HepG2 (cell line): ENCODE results near the gene MMP24OS. TPM values are rescaled to one million over a fixed set of nuclear protein-coding genes. Genes with fewer than 3 reads are reported as not detected.

Experiments
- DMAP1 ChIP-seq: IDR thresholded peaks from 2 replicates; pipeline ENCODE4 v1.6.1; 2016
- FOXO4 ChIP-seq: sonication (generic); formaldehyde crosslinking; conservative IDR thresholded peaks from 2 replicates; pipeline ENCODE4 v1.8.1; 2023; ENCODE audit warnings: missing genetic modification reagents
- GATAD1 ChIP-seq: IDR thresholded peaks from 2 replicates; pipeline ENCODE4 v1.6.1; 2016; ENCODE audit warnings: missing genetic modification reagents, missing compliant biosample characterization
- HMG20A ChIP-seq: IDR thresholded peaks from 2 replicates; pipeline ENCODE4 v1.6.1; 2016; ENCODE audit warnings: borderline replicate concordance
- NFRKB ChIP-seq: fragments of 450-650 bp; IDR thresholded peaks from 2 replicates; pipeline ENCODE4 v1.6.1; 2017
- RAD51 ChIP-seq: fragments of 450-650 bp; IDR thresholded peaks from 2 replicates; pipeline ENCODE4 v1.6.1; 2016; ENCODE audit warnings: borderline replicate concordance
- SAP130 ChIP-seq: IDR thresholded peaks from 2 replicates; pipeline ENCODE4 v1.6.1; 2016; ENCODE audit warnings: low read depth
- SOX5 ChIP-seq: IDR thresholded peaks from 2 replicates; pipeline ENCODE4 v1.6.1; 2016; ENCODE audit warnings: borderline replicate concordance
- STAG1 ChIP-seq: sonication (generic); formaldehyde crosslinking; IDR thresholded peaks from 2 replicates; pipeline ENCODE4 v1.4.0; 2020; ENCODE audit warnings: missing genetic modification reagents
- XBP1 ChIP-seq: sonication (generic); formaldehyde crosslinking; IDR thresholded peaks from 2 replicates; pipeline ENCODE4 v1.5.0; 2020; ENCODE audit warnings: missing genetic modification reagents
- ZBTB38 ChIP-seq: sonication (generic); formaldehyde crosslinking; IDR thresholded peaks from 2 replicates; pipeline ENCODE4 v1.5.1; 2020; ENCODE audit warnings: mild to moderate bottlenecking, missing genetic modification reagents
- ZNF230 ChIP-seq: sonication (generic); formaldehyde crosslinking; IDR thresholded peaks from 2 replicates; pipeline ENCODE4 v1.4.0; 2020; ENCODE audit warnings: mild to moderate bottlenecking, missing genetic modification reagents
- ZNF362 ChIP-seq: sonication (generic); formaldehyde crosslinking; IDR thresholded peaks from 2 replicates; pipeline ENCODE4 v1.4.0; 2020; ENCODE audit warnings: missing genetic modification reagents, mild to moderate bottlenecking, borderline replicate concordance
- ZNF503 ChIP-seq: sonication (generic); formaldehyde crosslinking; IDR thresholded peaks from 2 replicates; pipeline ENCODE4 v1.4.0; 2020; ENCODE audit warnings: missing genetic modification reagents
- ZNF546 ChIP-seq: sonication (generic); formaldehyde crosslinking; conservative IDR thresholded peaks from 2 replicates; pipeline ENCODE4 v1.8.1; 2023; ENCODE audit warnings: mild to moderate bottlenecking, missing genetic modification reagents
- ZNF589 ChIP-seq: sonication (generic); formaldehyde crosslinking; conservative IDR thresholded peaks from 2 replicates; pipeline ENCODE4 v1.8.0; 2022; ENCODE audit warnings: mild to moderate bottlenecking, moderate library complexity, missing genetic modification reagents
- ZNF674 ChIP-seq: sonication (generic); formaldehyde crosslinking; IDR thresholded peaks from 2 replicates; pipeline ENCODE4 v1.5.0; 2020; ENCODE audit warnings: low read depth, mild to moderate bottlenecking, missing genetic modification reagents
- ZNF841 ChIP-seq: sonication (generic); formaldehyde crosslinking; IDR thresholded peaks from 2 replicates; pipeline ENCODE4 v1.8.1; 2023; ENCODE audit warnings: missing genetic modification reagents, borderline replicate concordance
- polyA plus RNA-seq, 8 experiments: library from polyadenylated mRNA; depleted of rRNA in 3 of 8; stranded (reverse) in 7 of 8; unstranded in 1 of 8; fragments of >200 nt; fragmentation: Illumina TruSeq in 4 of 8; extraction: Trizol in 4 of 8; gene quantifications; 2 replicates each; pipeline versions ENCODE4 v1.2.1 to v1.2.3, GENCODE V29; 2011 to 2016; ENCODE audit warnings: low read depth in 4 of 8, missing spikeins in 1 of 8, mixed read lengths in 1 of 8; ENCODE audit not compliant: insufficient read depth in 1 of 8
- total RNA-seq, 5 experiments: library from RNA; depleted of rRNA; stranded (reverse); fragments of >200 nt; fragmentation: Illumina TruSeq; extraction: Trizol; gene quantifications; 2 replicates each; pipeline ENCODE4 v1.2.3, GENCODE V29; 2016; ENCODE audit warnings: low read depth in 1 of 5
- TF ChIP-seq, protein P1 (sequence below): IDR thresholded peaks from 2 replicates; pipeline ENCODE4 v1.6.1; 2016; ENCODE audit warnings: low read depth, missing genetic modification reagents, missing compliant biosample characterization
- TF ChIP-seq, protein P2 (sequence below): sonication (generic); formaldehyde crosslinking; IDR thresholded peaks from 2 replicates; pipeline ENCODE4 v1.8.1; 2023; ENCODE audit warnings: missing genetic modification reagents, mild to moderate bottlenecking, borderline replicate concordance

Gene MMP24OS
- total and polyA plus RNA-seq, 2 of the 13 experiments (the other 11 are each of a cell fraction or from before 2014, with no cell fraction given): 6.0 to 8.5 TPM

GRCh38 chr20:35226884-35227681 lies 50.8 kb downstream of the MMP24OS start (continued):
- TF ChIP-seq, protein P1, sequence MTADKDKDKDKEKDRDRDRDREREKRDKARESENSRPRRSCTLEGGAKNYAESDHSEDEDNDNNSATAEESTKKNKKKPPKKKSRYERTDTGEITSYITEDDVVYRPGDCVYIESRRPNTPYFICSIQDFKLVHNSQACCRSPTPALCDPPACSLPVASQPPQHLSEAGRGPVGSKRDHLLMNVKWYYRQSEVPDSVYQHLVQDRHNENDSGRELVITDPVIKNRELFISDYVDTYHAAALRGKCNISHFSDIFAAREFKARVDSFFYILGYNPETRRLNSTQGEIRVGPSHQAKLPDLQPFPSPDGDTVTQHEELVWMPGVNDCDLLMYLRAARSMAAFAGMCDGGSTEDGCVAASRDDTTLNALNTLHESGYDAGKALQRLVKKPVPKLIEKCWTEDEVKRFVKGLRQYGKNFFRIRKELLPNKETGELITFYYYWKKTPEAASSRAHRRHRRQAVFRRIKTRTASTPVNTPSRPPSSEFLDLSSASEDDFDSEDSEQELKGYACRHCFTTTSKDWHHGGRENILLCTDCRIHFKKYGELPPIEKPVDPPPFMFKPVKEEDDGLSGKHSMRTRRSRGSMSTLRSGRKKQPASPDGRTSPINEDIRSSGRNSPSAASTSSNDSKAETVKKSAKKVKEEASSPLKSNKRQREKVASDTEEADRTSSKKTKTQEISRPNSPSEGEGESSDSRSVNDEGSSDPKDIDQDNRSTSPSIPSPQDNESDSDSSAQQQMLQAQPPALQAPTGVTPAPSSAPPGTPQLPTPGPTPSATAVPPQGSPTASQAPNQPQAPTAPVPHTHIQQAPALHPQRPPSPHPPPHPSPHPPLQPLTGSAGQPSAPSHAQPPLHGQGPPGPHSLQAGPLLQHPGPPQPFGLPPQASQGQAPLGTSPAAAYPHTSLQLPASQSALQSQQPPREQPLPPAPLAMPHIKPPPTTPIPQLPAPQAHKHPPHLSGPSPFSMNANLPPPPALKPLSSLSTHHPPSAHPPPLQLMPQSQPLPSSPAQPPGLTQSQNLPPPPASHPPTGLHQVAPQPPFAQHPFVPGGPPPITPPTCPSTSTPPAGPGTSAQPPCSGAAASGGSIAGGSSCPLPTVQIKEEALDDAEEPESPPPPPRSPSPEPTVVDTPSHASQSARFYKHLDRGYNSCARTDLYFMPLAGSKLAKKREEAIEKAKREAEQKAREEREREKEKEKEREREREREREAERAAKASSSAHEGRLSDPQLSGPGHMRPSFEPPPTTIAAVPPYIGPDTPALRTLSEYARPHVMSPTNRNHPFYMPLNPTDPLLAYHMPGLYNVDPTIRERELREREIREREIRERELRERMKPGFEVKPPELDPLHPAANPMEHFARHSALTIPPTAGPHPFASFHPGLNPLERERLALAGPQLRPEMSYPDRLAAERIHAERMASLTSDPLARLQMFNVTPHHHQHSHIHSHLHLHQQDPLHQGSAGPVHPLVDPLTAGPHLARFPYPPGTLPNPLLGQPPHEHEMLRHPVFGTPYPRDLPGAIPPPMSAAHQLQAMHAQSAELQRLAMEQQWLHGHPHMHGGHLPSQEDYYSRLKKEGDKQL (CRISPR knock-in tag): no peak
- TF ChIP-seq XBP1 (CRISPR knock-in tag) (peak; percentile 96), DMAP1 (CRISPR knock-in tag) (0 out of 2 replicates have a peak, but pooled peaks have one; percentile 34), SAP130 (CRISPR knock-in tag) (peak; percentile 97), HMG20A (CRISPR knock-in tag) (no peak), ZNF546 (peak; percentile 95), NFRKB (no peak), GATAD1 (peak; percentile 78), ZNF230 (CRISPR knock-in tag) (peak; percentile 93), ZNF674 (CRISPR knock-in tag) (peak; percentile 65; the same call in 1 of the 2 replicates), ZNF841 (CRISPR knock-in tag) (peak; percentile 70; the same call in 1 of the 2 replicates), ZNF362 (CRISPR knock-in tag) (peak; percentile 42; the same call in 1 of the 2 replicates), ZNF589 (CRISPR knock-in tag) (peak; percentile 77; the same call in 1 of the 2 replicates), ZNF503 (CRISPR knock-in tag) (peak; percentile 47; the same call in 1 of the 2 replicates), STAG1 (peak; percentile 34), FOXO4 (CRISPR knock-in tag) (peak; percentile 98), ZBTB38 (CRISPR knock-in tag) (peak; percentile 54; the same call in 1 of the 2 replicates), RAD51 (no peak), SOX5 (CRISPR knock-in tag) (no peak; the same call in 1 of the 2 replicates)
- TF ChIP-seq, protein P2, sequence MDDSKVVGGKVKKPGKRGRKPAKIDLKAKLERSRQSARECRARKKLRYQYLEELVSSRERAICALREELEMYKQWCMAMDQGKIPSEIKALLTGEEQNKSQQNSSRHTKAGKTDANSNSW (CRISPR knock-in tag): peak; percentile 62; the same call in 1 of the 2 replicates
